HG03460 (cell line): ENCODE data around the gene LTBP4.
"Not testable (repeated sequence)": the region's sequence is repeated elsewhere in the genome, so short reads cannot be mapped to it uniquely, and the experiment has no call there.

Experiments
- ATAC-seq: cut with Tn5 transposase; IDR thresholded peaks from one replicate; pipeline ENCODE4 v1.9.1; 2021; ENCODE audit not compliant: unreplicated experiment

Gene LTBP4, protein sequence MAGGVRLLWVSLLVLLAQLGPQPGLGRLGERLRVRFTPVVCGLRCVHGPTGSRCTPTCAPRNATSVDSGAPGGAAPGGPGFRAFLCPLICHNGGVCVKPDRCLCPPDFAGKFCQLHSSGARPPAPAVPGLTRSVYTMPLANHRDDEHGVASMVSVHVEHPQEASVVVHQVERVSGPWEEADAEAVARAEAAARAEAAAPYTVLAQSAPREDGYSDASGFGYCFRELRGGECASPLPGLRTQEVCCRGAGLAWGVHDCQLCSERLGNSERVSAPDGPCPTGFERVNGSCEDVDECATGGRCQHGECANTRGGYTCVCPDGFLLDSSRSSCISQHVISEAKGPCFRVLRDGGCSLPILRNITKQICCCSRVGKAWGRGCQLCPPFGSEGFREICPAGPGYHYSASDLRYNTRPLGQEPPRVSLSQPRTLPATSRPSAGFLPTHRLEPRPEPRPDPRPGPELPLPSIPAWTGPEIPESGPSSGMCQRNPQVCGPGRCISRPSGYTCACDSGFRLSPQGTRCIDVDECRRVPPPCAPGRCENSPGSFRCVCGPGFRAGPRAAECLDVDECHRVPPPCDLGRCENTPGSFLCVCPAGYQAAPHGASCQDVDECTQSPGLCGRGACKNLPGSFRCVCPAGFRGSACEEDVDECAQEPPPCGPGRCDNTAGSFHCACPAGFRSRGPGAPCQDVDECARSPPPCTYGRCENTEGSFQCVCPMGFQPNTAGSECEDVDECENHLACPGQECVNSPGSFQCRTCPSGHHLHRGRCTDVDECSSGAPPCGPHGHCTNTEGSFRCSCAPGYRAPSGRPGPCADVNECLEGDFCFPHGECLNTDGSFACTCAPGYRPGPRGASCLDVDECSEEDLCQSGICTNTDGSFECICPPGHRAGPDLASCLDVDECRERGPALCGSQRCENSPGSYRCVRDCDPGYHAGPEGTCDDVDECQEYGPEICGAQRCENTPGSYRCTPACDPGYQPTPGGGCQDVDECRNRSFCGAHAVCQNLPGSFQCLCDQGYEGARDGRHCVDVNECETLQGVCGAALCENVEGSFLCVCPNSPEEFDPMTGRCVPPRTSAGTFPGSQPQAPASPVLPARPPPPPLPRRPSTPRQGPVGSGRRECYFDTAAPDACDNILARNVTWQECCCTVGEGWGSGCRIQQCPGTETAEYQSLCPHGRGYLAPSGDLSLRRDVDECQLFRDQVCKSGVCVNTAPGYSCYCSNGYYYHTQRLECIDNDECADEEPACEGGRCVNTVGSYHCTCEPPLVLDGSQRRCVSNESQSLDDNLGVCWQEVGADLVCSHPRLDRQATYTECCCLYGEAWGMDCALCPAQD (N-terminal part only)

DNA sequence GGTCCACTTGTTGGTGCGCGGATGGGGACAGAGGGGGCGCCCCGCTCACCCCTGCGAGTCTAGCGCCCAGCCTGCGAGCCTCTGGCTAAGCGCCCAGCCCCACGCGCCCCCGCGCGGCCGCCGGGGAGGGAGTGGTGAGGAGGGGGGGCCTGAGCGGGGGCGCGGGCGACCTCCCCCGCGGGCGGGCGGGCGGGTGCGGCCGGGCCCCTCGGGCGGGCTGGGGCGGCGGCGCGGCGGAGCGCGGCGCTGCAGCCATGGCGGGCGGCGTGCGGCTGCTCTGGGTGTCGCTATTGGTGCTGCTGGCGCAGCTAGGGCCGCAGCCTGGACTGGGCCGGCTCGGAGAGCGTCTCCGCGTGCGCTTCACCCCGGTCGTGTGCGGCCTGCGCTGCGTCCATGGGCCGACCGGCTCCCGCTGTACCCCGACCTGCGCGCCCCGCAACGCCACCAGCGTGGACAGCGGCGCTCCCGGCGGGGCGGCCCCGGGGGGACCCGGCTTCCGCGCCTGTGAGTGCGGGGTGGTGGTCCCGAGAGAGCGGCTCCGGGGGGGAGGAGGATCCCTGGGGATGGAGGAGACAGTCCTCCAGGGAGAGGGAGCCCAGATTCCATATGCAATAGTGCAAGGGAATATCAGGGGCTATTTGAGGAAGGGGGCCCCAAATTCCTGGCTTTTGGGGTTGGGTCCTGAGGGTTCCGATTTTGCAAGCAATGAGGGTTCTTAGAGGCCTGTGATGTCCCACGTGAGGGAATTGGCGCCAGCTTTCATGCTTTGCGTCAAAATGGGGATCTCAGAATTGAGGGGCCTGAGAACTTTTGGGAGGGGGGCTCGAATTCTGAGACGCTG, at the start of gene LTBP4:
Gene LTBP4 (plus strand): TSS at position 236 of the 841 bp plus-strand sequence. CDS start 19 bp downstream, at position 255.
- no peak for ATAC-seq

DNA sequence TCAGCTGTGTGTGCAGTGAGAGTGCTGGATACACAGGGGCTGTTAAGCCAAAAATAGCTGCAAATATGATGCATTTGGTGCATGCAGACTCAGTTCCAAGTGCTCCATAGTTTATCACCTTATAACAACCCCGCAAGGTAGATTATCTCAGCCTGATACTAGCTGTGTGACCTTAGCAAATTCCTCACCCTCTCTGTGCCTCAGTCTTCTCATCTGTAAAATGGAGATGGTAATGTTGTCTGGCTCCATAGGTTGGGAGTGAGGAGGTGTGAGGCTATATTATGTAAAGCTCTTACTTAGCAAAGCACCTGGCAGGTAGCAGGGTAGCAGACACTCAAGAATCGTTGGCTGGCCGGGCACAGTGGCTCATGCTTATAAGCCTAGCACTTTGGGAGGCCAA, 48.3 kb upstream of the LTBP4 start:
- ATAC-seq, result no peak

DNA sequence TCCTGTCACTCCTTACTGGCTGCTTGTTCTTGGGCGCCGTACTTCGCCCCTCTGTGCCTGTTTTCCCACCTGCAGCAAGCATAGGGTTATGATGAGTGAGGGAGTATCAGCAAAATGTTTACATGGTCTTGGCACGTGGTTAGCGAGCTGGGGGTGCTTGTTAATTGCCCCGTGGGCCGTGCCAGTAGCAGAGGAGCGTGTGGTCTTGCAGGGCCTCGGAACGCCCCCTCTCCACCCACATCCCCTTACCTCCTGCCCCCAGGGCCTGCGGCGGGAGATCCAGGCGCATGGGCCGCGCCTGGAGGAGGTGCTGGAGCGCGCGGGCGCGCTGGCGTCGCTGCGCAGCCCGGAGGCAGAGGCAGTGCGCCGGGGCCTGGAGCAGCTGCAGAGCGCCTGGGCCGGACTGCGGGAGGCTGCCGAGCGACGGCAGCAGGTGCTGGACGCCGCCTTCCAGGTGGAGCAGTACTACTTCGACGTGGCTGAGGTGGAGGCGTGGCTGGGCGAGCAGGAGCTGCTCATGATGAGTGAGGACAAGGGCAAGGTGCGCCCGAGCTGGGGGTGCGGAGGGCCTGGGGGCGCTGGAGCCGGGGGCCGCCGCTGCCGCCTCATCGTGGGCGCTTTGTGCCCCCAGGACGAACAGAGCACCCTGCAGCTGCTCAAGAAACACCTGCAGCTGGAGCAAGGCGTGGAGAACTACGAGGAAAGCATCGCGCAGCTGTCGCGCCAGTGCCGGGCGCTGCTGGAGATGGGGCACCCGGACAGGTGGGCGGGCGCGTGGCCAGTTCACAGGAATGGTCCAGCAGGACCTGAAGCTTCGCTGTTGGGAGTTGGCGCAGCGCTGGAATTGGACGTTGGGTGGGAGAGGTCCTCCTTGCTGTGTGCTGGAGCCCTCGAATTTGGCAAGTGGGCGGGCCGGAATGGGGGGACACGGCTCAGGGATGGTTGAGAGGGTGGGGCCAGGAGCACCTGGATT, 47.0 kb upstream of the LTBP4 start:
- no peak for ATAC-seq

DNA sequence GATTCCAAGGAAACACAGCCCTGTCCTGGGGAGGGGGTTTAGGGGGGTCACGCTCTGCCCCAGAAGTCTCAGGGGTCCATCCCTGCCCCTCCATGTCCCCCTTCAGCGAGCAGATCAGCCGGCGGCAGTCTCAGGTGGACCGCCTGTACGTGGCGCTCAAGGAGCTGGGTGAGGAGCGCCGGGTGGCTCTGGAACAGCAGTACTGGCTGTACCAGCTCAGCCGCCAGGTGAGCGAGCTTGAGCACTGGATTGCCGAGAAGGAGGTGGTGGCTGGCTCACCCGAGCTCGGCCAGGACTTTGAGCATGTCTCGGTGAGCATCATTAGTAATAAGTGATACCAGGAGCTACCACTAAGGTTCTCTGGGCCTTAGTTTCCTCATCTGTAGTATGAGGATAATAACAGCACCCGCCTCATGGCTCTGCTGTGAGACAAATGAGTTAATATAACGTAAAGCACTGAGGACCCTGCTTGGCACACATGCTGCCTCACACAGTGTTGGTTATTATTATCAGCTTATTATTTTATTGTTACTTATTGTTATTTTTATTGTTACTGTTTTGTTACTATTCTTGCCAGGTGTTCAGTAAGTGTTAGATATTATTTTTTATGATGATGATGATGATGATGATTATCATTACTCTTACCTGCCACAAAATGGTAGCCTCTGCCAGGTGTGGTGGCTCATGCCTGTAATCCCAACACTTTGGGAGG, 45.0 kb upstream of the LTBP4 start:
- no peak for ATAC-seq

DNA sequence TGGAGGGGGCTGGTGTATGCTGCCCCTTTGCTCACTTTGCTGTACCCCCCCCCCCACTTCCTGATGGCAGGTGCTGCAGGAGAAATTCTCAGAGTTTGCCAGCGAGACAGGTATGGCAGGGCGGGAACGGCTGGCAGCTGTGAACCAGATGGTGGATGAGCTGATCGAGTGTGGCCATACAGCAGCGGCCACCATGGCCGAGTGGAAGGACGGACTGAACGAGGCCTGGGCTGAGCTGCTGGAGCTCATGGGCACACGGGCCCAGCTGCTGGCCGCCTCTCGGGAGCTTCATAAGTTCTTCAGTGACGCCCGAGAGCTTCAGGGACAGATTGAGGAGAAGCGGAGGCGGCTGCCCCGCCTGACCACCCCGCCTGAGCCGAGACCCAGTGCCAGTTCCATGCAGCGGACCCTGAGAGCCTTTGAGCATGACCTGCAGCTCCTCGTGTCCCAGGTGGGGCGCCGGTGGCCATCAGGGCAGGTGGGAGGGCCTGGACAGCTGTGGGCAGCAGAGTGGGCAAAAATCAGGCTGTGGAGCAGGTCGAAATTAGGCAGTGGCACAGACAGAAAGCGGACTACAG, 44.1 kb upstream of the LTBP4 start:
- no peak for ATAC-seq

DNA sequence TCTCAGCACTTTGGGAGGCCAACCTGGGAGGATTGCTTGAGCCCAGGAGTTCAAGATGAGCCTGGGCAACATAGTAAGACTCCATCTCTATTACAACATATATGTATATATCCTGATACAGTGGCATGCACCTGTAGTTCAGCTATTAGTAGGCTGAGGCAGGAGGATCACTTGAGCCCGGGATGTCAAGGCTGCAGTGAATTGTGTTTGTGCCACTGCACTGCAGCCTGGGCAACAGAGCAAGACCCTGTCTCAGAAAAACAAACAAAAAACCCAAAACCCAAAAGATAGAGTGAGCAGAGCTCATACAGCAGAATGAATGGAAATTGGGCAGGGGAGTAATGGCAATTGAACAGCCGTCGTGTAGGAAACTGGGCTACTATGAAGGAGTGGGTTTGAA, 41.8 kb upstream of the LTBP4 start:
- no peak for ATAC-seq

DNA sequence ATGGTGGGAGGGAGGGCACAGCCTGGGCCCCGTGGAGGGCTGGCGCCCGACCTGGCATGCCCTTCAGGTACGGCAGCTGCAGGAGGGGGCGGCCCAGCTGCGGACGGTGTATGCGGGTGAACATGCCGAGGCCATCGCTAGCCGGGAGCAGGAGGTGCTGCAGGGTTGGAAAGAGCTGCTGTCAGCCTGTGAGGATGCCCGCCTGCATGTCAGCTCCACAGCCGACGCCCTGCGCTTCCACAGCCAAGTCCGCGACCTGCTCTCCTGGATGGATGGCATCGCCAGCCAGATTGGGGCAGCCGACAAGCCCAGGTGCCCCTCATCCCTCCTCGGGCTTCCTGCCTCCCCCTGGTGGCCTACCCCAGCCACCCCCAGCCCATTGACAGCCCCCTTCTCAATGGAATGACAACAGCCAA, 41.1 kb upstream of the LTBP4 start:
- no peak for ATAC-seq

DNA sequence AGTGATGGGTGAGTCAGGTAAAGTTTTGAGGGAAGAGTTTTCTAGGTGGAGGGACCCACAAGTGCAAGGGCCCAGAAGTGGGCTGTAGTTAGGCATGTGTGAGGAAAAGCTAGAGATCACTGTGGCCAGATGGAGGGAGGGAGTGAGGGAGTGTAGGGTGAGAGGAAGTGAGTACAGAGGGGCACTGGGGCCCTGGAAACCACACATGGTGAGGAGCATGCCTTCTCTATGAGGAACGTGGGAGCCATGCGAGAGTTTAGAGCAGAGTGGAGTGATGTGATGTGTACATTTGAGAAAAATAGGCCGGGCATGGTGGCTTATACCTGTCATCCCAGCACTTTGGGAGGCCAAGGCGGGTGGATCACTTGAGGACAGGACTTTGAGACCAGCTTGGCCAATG, 39.2 kb upstream of the LTBP4 start:
- no peak for ATAC-seq

DNA sequence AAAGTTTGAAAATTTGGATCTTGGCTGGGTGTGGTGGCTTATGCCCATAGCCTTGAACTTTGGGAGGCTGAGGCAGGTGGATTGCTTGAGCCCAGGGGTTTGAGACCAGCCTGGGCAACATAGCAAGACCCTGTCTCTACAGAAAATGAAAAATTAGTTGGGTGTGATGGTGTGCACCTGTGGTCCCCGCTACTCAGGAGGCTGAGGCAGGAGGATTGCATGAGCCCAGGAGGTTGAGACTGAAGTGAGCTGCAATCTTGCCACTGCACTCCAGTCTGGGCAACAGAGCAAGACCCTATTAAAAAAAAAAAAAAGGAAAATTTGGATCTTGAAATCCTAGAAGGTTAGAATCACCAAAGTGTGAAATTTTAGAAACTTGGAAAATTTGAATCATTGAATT, 36.6 kb upstream of the LTBP4 start:
- ATAC-seq, result not testable (repeated sequence)

DNA sequence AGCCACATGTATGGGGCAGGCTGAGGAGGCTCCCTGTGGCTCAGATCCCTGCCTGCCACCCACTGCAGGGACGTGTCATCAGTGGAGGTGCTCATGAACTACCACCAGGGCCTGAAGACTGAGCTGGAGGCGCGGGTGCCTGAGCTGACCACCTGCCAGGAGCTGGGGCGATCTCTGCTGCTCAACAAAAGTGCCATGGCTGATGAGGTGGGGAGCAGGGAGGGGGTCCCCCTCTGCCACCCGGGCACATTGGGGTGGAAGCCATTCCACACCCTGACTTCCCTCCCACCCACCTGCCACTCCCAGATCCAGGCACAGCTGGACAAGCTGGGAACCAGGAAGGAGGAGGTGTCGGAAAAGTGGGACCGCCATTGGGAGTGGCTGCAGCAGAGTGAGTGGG, 35.8 kb upstream of the LTBP4 start:
- ATAC-seq, result no peak

DNA sequence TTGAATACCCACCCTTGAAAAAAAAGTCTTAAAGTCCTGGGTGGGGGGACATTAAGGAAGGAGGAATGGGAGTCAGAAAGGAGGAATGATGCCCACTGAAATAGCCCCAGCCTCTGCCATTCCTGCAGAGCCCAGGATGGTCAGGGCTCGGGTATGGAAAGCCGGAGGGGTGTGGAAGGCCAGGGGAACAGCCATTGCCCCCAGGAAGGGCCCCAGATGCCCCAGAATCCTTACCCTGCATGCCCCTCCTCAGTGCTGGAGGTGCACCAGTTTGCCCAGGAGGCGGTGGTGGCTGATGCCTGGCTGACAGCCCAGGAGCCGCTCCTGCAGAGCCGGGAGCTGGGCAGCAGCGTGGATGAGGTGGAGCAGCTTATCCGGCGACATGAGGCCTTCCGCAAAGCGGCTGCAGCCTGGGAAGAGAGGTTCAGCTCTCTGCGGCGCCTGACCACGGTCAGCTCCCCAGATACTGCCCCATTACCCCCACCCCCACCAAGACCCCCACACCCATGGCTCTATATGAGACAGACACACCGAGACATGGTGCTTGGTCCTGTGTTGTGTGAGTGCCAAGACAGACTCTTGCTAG, 35.2 kb upstream of the LTBP4 start:
- ATAC-seq, result no peak

DNA sequence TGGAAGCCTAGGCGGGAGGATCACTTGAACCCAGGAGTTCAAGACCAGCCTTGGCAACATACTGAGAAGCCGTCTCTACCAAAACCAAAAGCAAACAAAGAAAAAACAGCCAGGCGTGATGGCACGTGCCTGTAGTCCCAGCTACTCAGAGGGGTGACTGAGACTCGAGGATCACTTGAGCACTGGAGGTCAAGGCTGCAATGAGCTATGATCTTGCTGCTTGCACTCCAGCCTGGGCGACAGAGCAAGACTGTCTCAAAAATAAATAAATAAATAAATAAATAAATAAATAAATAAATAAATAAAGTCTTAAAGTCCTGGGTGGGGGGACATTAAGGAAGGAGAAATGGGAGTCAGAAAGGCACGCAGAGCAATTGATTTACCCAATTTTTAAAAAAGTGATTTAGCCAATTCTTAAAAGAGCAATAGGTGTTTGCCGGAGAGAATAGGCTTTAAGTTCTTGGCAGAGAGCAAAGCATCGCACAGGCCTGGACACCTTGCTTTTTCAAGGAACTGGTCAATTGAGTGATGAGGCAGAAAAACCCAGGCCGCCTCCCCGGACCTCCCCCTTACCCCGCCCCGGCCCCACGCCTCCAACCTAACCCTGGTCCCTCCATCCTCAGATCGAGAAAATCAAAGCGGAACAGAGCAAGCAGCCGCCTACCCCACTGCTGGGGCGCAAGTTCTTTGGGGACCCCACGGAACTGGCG, 34.0 kb upstream of the LTBP4 start:
- no peak for ATAC-seq

DNA sequence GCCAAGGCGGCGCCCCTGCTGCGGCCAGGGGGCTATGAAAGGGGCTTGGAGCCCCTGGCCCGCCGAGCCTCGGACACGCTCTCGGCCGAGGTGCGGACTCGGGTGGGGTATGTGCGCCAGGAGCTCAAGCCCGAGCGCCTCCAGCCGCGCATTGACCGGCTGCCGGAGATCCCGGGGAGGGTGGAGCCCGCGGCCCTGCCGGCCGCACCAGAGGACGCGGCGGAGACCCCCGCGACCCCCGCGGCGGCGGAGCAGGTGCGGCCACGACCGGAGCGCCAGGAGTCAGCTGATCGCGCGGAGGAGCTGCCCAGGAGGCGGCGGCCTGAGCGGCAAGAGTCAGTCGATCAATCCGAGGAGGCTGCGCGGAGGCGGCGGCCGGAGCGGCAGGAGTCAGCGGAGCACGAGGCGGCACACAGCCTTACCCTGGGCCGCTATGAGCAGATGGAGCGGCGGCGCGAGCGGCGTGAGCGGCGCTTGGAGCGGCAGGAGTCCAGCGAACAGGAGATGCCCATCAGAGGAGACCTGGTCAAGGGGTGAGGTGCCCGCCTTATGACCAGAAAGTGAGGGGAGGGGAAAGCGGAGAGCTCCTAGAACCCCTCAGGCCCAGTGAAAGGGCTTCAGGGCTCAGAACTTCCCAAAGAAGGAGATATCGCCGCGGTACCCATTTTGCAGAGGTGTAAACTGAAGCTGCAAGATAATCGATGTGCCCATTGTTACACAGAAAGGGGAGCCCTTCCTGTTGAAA, 33.2 kb upstream of the LTBP4 start:
- no peak for ATAC-seq

DNA sequence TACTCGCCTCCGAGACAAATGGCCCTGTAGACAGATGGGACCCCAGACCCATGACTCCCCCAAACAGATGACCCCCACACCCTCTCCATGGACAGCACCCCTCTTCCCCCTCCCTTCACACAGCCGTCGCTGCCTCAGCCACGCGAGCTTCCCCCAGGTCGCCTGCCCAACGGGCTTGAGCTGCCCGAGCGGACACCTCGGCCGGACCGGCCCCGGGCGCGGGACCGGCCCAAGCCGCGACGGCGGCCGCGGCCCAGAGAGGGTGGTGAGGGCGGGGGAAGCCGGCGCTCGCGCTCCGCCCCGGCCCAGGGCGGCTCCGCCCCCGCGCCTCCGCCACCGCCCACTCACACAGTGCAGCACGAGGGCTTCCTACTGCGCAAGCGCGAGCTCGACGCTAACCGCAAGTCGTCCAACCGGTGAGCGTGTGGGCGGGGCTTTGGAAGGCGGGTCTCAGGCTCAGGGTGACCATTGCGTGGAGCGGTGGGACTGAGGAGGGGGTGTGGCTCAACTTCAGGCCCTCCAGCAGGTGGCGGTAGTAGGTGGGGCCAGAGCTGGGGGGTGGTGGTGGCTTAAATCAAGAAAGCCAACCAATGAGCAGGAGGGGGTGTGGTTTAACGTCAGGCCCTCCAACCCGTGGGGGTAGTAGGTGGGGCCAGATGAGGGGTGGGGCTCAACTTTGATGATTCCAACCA, 30.7 kb upstream of the LTBP4 start:
- ATAC-seq, result peak; percentile 74

DNA sequence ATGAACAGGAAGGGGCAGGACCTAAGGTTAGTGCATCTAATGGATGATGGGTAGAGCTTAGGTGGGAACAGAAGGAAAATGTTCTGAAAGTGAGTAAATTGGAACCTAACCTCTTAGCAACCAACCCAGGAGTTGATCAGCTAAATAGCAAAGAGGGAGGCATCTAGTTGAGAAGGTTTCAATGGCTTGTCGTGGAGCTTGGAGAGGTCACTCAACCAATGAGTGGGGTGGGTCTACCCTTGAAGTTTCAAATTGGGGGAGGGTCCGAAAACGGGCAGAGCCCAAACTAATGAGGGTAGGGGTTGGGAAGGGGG, 30.2 kb upstream of the LTBP4 start:
- ATAC-seq, result no peak
